ENCODE data around the gene PNMT.

Gene PNMT

GRCh38 chr17:39715375-39716072 lies 47.3 kb downstream of the PNMT start:
- no peak for DNase-seq

- no peak for DNase-seq
Measured at GRCh38 chr17:39716073-39716818, 48.0 kb downstream of the PNMT start.

GRCh38 chr17:39716879-39717536 lies 48.8 kb downstream of the PNMT start:
- DNase-seq = no peak

GRCh38 chr17:39717660-39718059 lies 49.4 kb downstream of the PNMT start:
- DNase-seq = no peak

- DNase-seq = no peak
Measured at GRCh38 chr17:39719563-39720355, 51.5 kb downstream of the PNMT start.

Measured in stimulated activated naive CD4-positive, alpha-beta T cell treated with Interleukin-2 at 50 U/mL for 16 hours (primary cell).